Left renal pelvis (tissue), 4 donors: Measurements from ENCODE around the gene METTL8. TPM values are rescaled to one million over a fixed set of nuclear protein-coding genes. Genes with fewer than 3 reads are reported as not detected.

Experiments used
- DNase-seq, 4 donors: peaks; one replicate each; pipeline ENCODE4 v3.0.0-alpha.2; 2013; ENCODE audit warnings: low read depth in 4 of 4, low spot score in 3 of 4
- polyA plus RNA-seq, 4 donors: library from polyadenylated mRNA; unstranded; fragments of 120-200 nt; gene quantifications; one replicate each; pipeline ENCODE4 v1.2.1, GENCODE V29; 2013; ENCODE audit not compliant: insufficient read length in 4 of 4

Gene METTL8
- polyA plus RNA-seq, 4 donors = 14.6 to 17.8 (median 16.2) TPM

DNA sequence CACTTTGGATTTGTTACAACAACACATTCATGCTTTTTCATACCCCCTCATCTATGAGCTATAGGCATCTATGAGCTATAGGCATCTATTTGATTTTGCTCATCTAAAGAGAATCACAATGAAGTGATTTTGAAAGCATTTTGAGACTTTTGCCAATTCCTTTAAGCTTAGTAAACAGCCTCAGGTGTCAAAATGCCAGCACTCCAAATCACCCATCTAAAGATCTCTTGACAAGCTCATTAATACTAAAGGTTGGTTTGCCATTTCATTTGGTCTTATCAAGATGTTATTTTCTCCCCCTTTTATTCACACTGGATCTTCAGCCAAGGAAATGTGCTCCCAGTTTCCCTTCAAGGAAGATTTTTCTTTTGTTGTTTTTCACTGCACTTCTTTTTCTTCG, 162.4 kb downstream of the METTL8 start:
- no peak for DNase-seq

DNA sequence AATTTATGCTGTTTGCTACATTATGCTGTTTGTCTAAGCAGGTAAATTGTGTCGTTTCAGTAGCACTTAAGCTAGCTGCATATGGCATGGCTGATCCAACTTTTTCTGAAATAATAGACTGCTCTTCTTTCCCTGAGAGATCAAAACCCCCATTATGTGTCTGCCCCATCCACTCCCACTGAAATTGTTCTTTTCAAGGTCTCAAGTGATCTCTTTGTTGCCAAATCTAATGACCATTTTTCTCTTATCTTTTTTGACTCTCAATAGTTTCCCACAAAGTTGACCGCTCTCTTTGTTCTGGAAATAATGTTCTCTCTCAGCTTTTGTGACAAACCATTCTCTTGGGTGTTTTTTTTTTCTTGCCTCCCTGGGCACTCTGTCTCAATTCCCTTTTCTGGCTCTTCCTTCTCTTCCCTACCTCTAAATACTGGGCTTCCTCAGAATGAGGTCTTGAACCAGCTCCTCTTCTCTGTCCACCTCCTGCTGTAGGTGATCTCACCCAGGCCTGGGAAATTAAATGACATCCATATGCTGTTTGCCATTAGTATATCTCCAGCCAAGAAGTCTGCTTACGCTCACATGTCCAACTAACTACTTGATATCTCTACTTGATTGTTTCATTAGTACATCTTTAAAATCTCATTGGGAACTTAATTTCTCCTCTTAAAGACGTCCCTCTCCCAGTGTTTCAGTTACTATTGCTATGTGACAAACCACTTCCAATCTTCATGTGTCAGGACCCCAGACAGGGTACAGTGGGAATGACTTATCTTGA, 165.7 kb downstream of the METTL8 start:
- DNase-seq = no peak

Other genes starting within 250 kb of the METTL8 start
- gene DCAF17, start 236 bp upstream of the METTL8 start, polyA plus RNA-seq = 10 to 100 TPM; 22.1 to 33.3 (median 26.8) TPM
- 100 to 1,000 TPM in 1 of 4 donors, 10 to 100 TPM in 3; 32.4 to 206 (median 60.9) TPM for gene CYBRD1, start 88.5 kb upstream of the METTL8 start, polyA plus RNA-seq